Spinal cord (tissue), 10 donors: Measurements from ENCODE around the gene CTU1. TPM values are rescaled to one million over a fixed set of nuclear protein-coding genes. Genes with fewer than 3 reads are reported as not detected.

Experiments
- DNase-seq, 6 donors: peaks; one replicate each; pipeline versions ENCODE4 v3.0.0 to v3.0.0-alpha.2; 2013 to 2015; ENCODE audit warnings: low spot score in 6 of 6, low read depth in 4 of 6
- H3K27ac ChIP-seq: one replicate; pipeline ENCODE4 v1.5.1; 2013; ENCODE audit warnings: low read depth, low read length, control low read depth
- H3K27me3 ChIP-seq: one replicate; pipeline ENCODE4 v1.6.1; 2013; ENCODE audit warnings: low read length; ENCODE audit not compliant: control insufficient read depth, insufficient read depth
- H3K36me3 ChIP-seq: one replicate; pipeline ENCODE4 v1.6.1; 2013; ENCODE audit warnings: low read length; ENCODE audit not compliant: control insufficient read depth, insufficient read depth
- H3K4me1 ChIP-seq: one replicate; pipeline ENCODE4 v1.6.1; 2013; ENCODE audit warnings: low read length; ENCODE audit not compliant: control insufficient read depth, insufficient read depth
- H3K4me3 ChIP-seq: one replicate; pipeline ENCODE4 v1.5.1; 2013; ENCODE audit warnings: low read depth, low read length, control low read depth
- H3K9me3 ChIP-seq: one replicate; pipeline ENCODE4 v1.6.1; 2013; ENCODE audit warnings: low read length; ENCODE audit not compliant: control insufficient read depth, insufficient read depth
- WGBS: methylation state at CpG from one replicate; pipeline ENCODE4 v1.1.5; 2013; ENCODE audit warnings: missing lambda C conversion rate; ENCODE audit not compliant: insufficient coverage; 5-methylcytosine and 5-hydroxymethylcytosine counted together
- polyA plus RNA-seq, 2 donors: library from polyadenylated mRNA; unstranded; fragments of 120-200 nt; gene quantifications; one replicate each; pipeline ENCODE4 v1.2.1, GENCODE V29; 2013; ENCODE audit not compliant: insufficient read length in 2 of 2
- total RNA-seq, 2 donors: library from RNA; depleted of rRNA in 1 of 2; stranded (reverse); fragments of 120-200 nt in 1 of 2; fragments of >200 nt in 1 of 2; gene quantifications; one replicate each; pipeline versions ENCODE4 v1.2.3 to v1.2.4, GENCODE V29; 2013 to 2014
- donor health status: healthy.

The CTU1 gene
- total and polyA plus RNA-seq, 4 donors: 1.8 to 6.4 (median 5.0) TPM

GRCh38 chr19:51135986-51136762, 28.0 kb upstream of the CTU1 start:
- no peak overlapping the region for H3K4me3 ChIP-seq
- H3K27me3 ChIP-seq: no peaks in the 10 kb centered on the region
- no peaks in the 10 kb centered on the region for H3K9me3 ChIP-seq
- H3K27ac ChIP-seq: no peak overlapping the region
- H3K4me1 ChIP-seq: peaks cover 4% of the 10 kb centered on the region
- no peaks in the 10 kb centered on the region for H3K36me3 ChIP-seq
- WGBS: 89% methylated on average over 4 of the region's 8 CpGs
- DNase-seq: no peak

GRCh38 chr19:51135004-51135403, 26.8 kb upstream of the CTU1 start:
- Histone ChIP-seq H3K9me3 (no peaks in the 10 kb centered on the region), H3K27ac (no peak overlapping the region), H3K36me3 (no peaks in the 10 kb centered on the region), H3K27me3 (no peaks in the 10 kb centered on the region), H3K4me3 (no peak overlapping the region), H3K4me1 (peaks cover 3% of the 10 kb centered on the region)
- no peak for DNase-seq
- 71% methylated on average over 1 of the region's 5 CpGs for WGBS

GRCh38 chr19:51131780-51132680, 23.8 kb upstream of the CTU1 start:
- Histone ChIP-seq H3K9me3 (no peaks in the 10 kb centered on the region), H3K27ac (no peak overlapping the region), H3K27me3 (no peaks in the 10 kb centered on the region), H3K36me3 (no peaks in the 10 kb centered on the region), H3K4me1 (no peaks in the 10 kb centered on the region), H3K4me3 (no peak overlapping the region)
- peak in 4 of 6 donors; percentile 14 to 72 (median 42) for DNase-seq
- WGBS: 56% methylated on average over 20 of the region's 24 CpGs

GRCh38 chr19:51129716-51130115, 21.5 kb upstream of the CTU1 start:
- Histone ChIP-seq H3K27me3 (no peaks in the 10 kb centered on the region), H3K27ac (no peak overlapping the region)

GRCh38 chr19:51128227-51128626, 20.0 kb upstream of the CTU1 start:
- Histone ChIP-seq H3K27me3 (no peaks in the 10 kb centered on the region), H3K4me3 (no peak overlapping the region), H3K36me3 (no peaks in the 10 kb centered on the region), H3K9me3 (no peaks in the 10 kb centered on the region), H3K27ac (no peak overlapping the region), H3K4me1 (no peaks in the 10 kb centered on the region)
- no peak for DNase-seq
- 93% methylated on average over 2 of the region's 7 CpGs for WGBS

More at GRCh38 chr19:51129716-51130115, 21.5 kb upstream of the CTU1 start:
- H3K4me3 ChIP-seq: no peak overlapping the region
- H3K9me3 ChIP-seq: no peaks in the 10 kb centered on the region
- 89% methylated on average over 8 of the region's 8 CpGs for WGBS
- no peak for DNase-seq
- no peaks in the 10 kb centered on the region for H3K36me3 ChIP-seq
- H3K4me1 ChIP-seq: no peaks in the 10 kb centered on the region

GRCh38 chr19:51127755-51128154, 19.5 kb upstream of the CTU1 start:
- DNase-seq: no peak
- no peaks in the 10 kb centered on the region for H3K27me3 ChIP-seq
- no peak overlapping the region for H3K27ac ChIP-seq
- WGBS: 71% methylated on average over 3 of the region's 4 CpGs
- no peaks in the 10 kb centered on the region for H3K4me1 ChIP-seq
- H3K9me3 ChIP-seq: no peaks in the 10 kb centered on the region
- no peaks in the 10 kb centered on the region for H3K36me3 ChIP-seq
- no peak overlapping the region for H3K4me3 ChIP-seq

GRCh38 chr19:51127032-51127431, 18.8 kb upstream of the CTU1 start:
- Histone ChIP-seq H3K4me3 (no peak overlapping the region), H3K27ac (no peak overlapping the region), H3K27me3 (no peaks in the 10 kb centered on the region), H3K4me1 (no peaks in the 10 kb centered on the region), H3K36me3 (no peaks in the 10 kb centered on the region), H3K9me3 (no peaks in the 10 kb centered on the region)
- 70% methylated on average over 2 of the region's 6 CpGs for WGBS
- no peak for DNase-seq

GRCh38 chr19:51125421-51126075, 17.3 kb upstream of the CTU1 start:
- no peaks in the 10 kb centered on the region for H3K36me3 ChIP-seq
- H3K27ac ChIP-seq: no peak overlapping the region
- H3K9me3 ChIP-seq: no peaks in the 10 kb centered on the region
- DNase-seq: no peak
- 81% methylated on average over 16 of the region's 16 CpGs for WGBS
- no peak overlapping the region for H3K4me3 ChIP-seq
- no peaks in the 10 kb centered on the region for H3K27me3 ChIP-seq
- no peaks in the 10 kb centered on the region for H3K4me1 ChIP-seq

GRCh38 chr19:51124729-51125128, 16.5 kb upstream of the CTU1 start, which contains the start of gene SIGLEC9:
Gene SIGLEC9, plus strand, starts transcription at chr19:51124906. Its CDS starts 69 bp downstream, at chr19:51124975.
- no peak for DNase-seq
- H3K36me3 ChIP-seq: no peaks in the 10 kb centered on the region
- H3K27me3 ChIP-seq: no peaks in the 10 kb centered on the region
- no peaks in the 10 kb centered on the region for H3K9me3 ChIP-seq
- 61% methylated on average over 13 of the region's 14 CpGs for WGBS
- H3K4me1 ChIP-seq: no peaks in the 10 kb centered on the region
- no peak within 1 kb of the TSS for H3K4me3 ChIP-seq
- no peak within 1 kb of the TSS for H3K27ac ChIP-seq
